ENCODE data around the gene CECR2.

Gene CECR2

GRCh38 chr22:17334059-17334458 lies 35.2 kb upstream of the CECR2 start:
- Histone ChIP-seq H3K36me3 (no peaks in the 10 kb centered on the region), H3K4me1 (no peaks in the 10 kb centered on the region), H3K27me3 (peaks cover 0 to 1% of the 10 kb centered on the region in 2 donors), H3K4me3 (no peak overlapping the region), H3K27ac (no peak overlapping the region), H3K9me3 (no peaks in the 10 kb centered on the region)
- TF ChIP-seq CTCF (IDR thresholded peaks at IDR 0.05), result no peak
- no peak for DNase-seq
- intact Hi-C loops (cut with DNase I; ENCODE audit: low total_unique reads), result no loop called here

- no peaks in the 10 kb centered on the region for H3K4me1 ChIP-seq
- H3K36me3 ChIP-seq, result no peaks in the 10 kb centered on the region
- H3K4me3 ChIP-seq, result no peak overlapping the region
- H3K9me3 ChIP-seq, result no peaks in the 10 kb centered on the region
- intact Hi-C loops (cut with DNase I; ENCODE audit: low total_unique reads), result no loop called here
- DNase-seq, result no peak
- H3K27ac ChIP-seq, result no peak overlapping the region
- H3K27me3 ChIP-seq, result peaks cover 0 to 6% of the 10 kb centered on the region in 2 donors
- TF ChIP-seq CTCF (IDR thresholded peaks at IDR 0.05), result no peak
Measured at GRCh38 chr22:17334983-17335382, 34.3 kb upstream of the CECR2 start.

- intact Hi-C loops (cut with DNase I; ENCODE audit: low total_unique reads), result no loop called here
- Histone ChIP-seq H3K27ac (no peak overlapping the region), H3K27me3 (peaks cover 0 to 6% of the 10 kb centered on the region in 2 donors), H3K9me3 (no peaks in the 10 kb centered on the region), H3K4me3 (no peak overlapping the region), H3K4me1 (no peaks in the 10 kb centered on the region), H3K36me3 (no peaks in the 10 kb centered on the region)
- no peak for TF ChIP-seq CTCF (IDR thresholded peaks at IDR 0.05)
- DNase-seq, result no peak
Measured at GRCh38 chr22:17336061-17336460, 33.2 kb upstream of the CECR2 start.

- no peaks in the 10 kb centered on the region for H3K36me3 ChIP-seq
- no peak for TF ChIP-seq CTCF (IDR thresholded peaks at IDR 0.05)
- H3K27me3 ChIP-seq, result peaks cover 0 to 6% of the 10 kb centered on the region in 2 donors
- H3K27ac ChIP-seq, result no peak overlapping the region
- H3K4me3 ChIP-seq, result no peak overlapping the region
- intact Hi-C loops (cut with DNase I; ENCODE audit: low total_unique reads), result no loop called here
- no peaks in the 10 kb centered on the region for H3K4me1 ChIP-seq
- no peak for DNase-seq
- no peaks in the 10 kb centered on the region for H3K9me3 ChIP-seq
Measured at GRCh38 chr22:17337639-17338038, 31.6 kb upstream of the CECR2 start.

- H3K9me3 ChIP-seq, result no peaks in the 10 kb centered on the region
- H3K36me3 ChIP-seq, result no peaks in the 10 kb centered on the region
- intact Hi-C loops (cut with DNase I; ENCODE audit: low total_unique reads), result no loop called here
- H3K4me3 ChIP-seq, result no peak overlapping the region
- no peaks in the 10 kb centered on the region for H3K4me1 ChIP-seq
- no peak overlapping the region for H3K27ac ChIP-seq
- DNase-seq, result no peak
- no peak for TF ChIP-seq CTCF (IDR thresholded peaks at IDR 0.05)
- H3K27me3 ChIP-seq, result peaks cover 0 to 6% of the 10 kb centered on the region in 2 donors
Measured at GRCh38 chr22:17339095-17339693, 30.1 kb upstream of the CECR2 start.

- DNase-seq, result no peak
- intact Hi-C loops (cut with DNase I; ENCODE audit: low total_unique reads), result loop anchor here (10.0 kb wide), 1 partner anchor 82 kb away; no protein-coding TSS in a partner anchor
- H3K9me3 ChIP-seq, result no peaks in the 10 kb centered on the region
- no peak overlapping the region for H3K4me3 ChIP-seq
- no peak overlapping the region for H3K27ac ChIP-seq
- no peak for TF ChIP-seq CTCF (IDR thresholded peaks at IDR 0.05)
- H3K36me3 ChIP-seq, result no peaks in the 10 kb centered on the region
- no peaks in the 10 kb centered on the region for H3K4me1 ChIP-seq
- peaks cover 0 to 6% of the 10 kb centered on the region in 2 donors for H3K27me3 ChIP-seq
Measured at GRCh38 chr22:17342361-17342760, 26.9 kb upstream of the CECR2 start.

Data from tibial artery (tissue), 4 donors.